Glutamatergic neuron (in vitro differentiated cells): ENCODE measurements around the gene SERTAD2. TPM values are rescaled to one million over a fixed set of nuclear protein-coding genes. Genes with fewer than 3 reads are reported as not detected.
A peak's percentile ranks its signal among the peaks of the same experiment; 100 is the strongest.

Source experiments
- DNase-seq: peaks from one replicate; pipeline ENCODE4 v3.0.0; 2022
- H3K27ac Mint-ChIP-seq: one replicate; pipeline ENCODE4 v1.8.0; 2020; ENCODE audit warnings: mild to moderate bottlenecking, mixed read lengths, inconsistent platforms; ENCODE audit not compliant: unreplicated experiment
- H3K27me3 Mint-ChIP-seq: one replicate; pipeline ENCODE4 v1.8.0; 2020; ENCODE audit warnings: mild to moderate bottlenecking, moderate library complexity, mixed read lengths, inconsistent platforms; ENCODE audit not compliant: unreplicated experiment
- H3K36me3 Mint-ChIP-seq: one replicate; pipeline ENCODE4 v1.8.0; 2020; ENCODE audit warnings: mild to moderate bottlenecking, mixed read lengths, inconsistent platforms; ENCODE audit not compliant: unreplicated experiment
- H3K4me1 Mint-ChIP-seq: one replicate; pipeline ENCODE4 v1.8.0; 2020; ENCODE audit warnings: mild to moderate bottlenecking, low read depth, mixed read lengths, inconsistent platforms; ENCODE audit not compliant: unreplicated experiment
- H3K4me3 Mint-ChIP-seq: one replicate; pipeline ENCODE4 v1.8.0; 2020; ENCODE audit warnings: mild to moderate bottlenecking, mixed read lengths, inconsistent platforms; ENCODE audit not compliant: unreplicated experiment
- H3K9me3 Mint-ChIP-seq: one replicate; pipeline ENCODE4 v1.8.0; 2020; ENCODE audit warnings: mild to moderate bottlenecking, moderate library complexity, mixed read lengths, inconsistent platforms; ENCODE audit not compliant: unreplicated experiment
- total RNA-seq: library from RNA; stranded (reverse); fragmentation: NEBNext Ultra II Directional; extraction: Animal tissue kit (Norgen Biotek cat#: 25700); gene quantifications from one replicate; pipeline ENCODE4 v1.2.1, GENCODE V29; 2021; ENCODE audit not compliant: unreplicated experiment
- TF ChIP-seq, protein P1 (sequence below): fragments of 200-600 bp; sonication (generic); IDR thresholded peaks from one replicate; pipeline ENCODE4 v1.5.0; 2021; ENCODE audit not compliant: partially characterized antibody, unreplicated experiment

Gene SERTAD2
- total RNA-seq, 1 donor from 2014 or later, result 15.7 TPM

GRCh38 chr2:64626963-64627760, 26.6 kb downstream of the SERTAD2 start:
- Mint-ChIP-seq H3K9me3 (peaks cover 12% of the 10 kb centered on the region), H3K4me3 (no peak overlapping the region), H3K27ac (peak overlapping the region; percentile 96), H3K36me3 (no peaks in the 10 kb centered on the region), H3K4me1 (peaks cover 37% of the 10 kb centered on the region), H3K27me3 (peaks cover 14% of the 10 kb centered on the region)
- DNase-seq, result peak; percentile 59
- TF ChIP-seq, protein P1, sequence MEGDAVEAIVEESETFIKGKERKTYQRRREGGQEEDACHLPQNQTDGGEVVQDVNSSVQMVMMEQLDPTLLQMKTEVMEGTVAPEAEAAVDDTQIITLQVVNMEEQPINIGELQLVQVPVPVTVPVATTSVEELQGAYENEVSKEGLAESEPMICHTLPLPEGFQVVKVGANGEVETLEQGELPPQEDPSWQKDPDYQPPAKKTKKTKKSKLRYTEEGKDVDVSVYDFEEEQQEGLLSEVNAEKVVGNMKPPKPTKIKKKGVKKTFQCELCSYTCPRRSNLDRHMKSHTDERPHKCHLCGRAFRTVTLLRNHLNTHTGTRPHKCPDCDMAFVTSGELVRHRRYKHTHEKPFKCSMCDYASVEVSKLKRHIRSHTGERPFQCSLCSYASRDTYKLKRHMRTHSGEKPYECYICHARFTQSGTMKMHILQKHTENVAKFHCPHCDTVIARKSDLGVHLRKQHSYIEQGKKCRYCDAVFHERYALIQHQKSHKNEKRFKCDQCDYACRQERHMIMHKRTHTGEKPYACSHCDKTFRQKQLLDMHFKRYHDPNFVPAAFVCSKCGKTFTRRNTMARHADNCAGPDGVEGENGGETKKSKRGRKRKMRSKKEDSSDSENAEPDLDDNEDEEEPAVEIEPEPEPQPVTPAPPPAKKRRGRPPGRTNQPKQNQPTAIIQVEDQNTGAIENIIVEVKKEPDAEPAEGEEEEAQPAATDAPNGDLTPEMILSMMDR, result no peak

DNA sequence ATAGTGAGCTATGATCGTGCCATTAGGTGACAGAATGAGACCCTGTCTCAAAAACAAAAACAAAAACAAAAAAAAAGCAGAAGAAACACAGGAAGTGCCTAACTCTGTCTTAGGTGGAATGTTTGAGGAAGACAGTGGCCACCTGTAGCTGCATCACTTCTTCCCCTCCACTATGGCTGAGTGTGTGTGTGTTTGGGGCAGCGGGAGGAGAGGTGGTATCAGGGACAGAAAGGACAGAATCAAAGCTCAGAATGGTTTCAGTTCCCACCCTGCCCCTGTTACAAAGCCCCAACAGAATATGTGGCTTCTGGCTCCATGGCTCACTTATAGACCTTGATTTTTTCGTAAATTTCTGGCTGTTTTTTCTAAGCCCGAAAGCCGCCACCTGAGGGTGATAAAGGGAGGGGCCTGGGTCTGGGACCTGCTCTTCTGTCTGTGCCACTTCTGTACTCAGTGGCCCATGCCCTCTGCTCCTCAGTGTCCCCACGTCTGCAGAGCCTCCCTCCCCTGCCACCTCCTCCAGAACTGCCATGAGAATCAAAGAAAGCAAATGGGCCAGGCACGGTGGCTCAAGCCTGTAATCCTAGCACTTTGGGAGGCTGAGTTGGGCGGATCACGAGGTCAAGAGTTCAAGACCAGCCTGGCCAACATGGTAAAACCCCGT, 27.4 kb downstream of the SERTAD2 start:
- H3K27ac Mint-ChIP-seq, result peak overlapping the region; percentile 59
- no peak for DNase-seq
- no peaks in the 10 kb centered on the region for H3K36me3 Mint-ChIP-seq
- H3K27me3 Mint-ChIP-seq, result peaks cover 14% of the 10 kb centered on the region
- no peak overlapping the region for H3K4me3 Mint-ChIP-seq
- peaks cover 8% of the 10 kb centered on the region for H3K9me3 Mint-ChIP-seq
- TF ChIP-seq, protein P1, result no peak
- peaks cover 31% of the 10 kb centered on the region for H3K4me1 Mint-ChIP-seq

DNA sequence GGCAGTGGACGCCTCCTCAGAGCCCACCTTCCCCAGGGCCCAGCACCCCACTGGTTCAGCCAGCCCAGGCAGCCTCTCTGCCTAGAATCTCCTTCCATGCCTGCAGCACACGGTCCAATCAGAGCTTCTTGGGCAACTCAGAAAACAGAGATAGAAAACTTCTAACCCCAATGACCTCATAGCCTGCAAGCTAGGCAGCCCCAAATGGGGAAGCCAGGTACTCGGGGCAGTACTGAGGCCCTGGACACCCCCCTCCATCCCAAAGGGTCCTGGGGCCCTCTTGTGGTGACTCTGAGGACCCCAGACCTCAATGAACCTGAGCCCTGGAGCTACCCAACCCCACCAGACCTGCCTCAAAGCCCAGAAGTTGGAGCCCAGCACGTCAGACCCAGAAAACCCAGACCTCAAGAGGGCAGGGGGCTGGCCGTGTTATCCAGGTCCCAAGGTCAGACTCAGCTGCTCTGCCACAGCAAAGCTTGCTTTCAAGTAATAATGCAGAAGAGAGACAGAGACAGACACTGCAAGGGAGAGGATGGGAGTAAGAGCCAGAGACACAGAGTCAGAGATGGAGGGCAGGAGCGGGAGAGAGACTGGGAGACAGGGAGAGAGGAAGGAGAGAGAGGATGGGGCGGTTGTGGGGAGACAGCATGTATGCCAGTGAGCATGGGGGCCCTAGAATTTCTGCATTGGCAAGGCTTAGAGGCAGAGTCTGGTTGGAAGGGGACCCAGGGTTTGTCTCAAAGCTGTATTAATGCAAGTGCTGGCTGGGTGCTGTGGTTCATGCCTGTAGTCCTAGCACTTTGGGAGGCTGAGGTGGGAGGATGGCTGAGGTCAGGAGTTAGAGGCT, 28.2 kb downstream of the SERTAD2 start:
- DNase-seq, result no peak
- TF ChIP-seq, protein P1, result no peak

GRCh38 chr2:64624862-64625261, 28.9 kb downstream of the SERTAD2 start:
- Mint-ChIP-seq H3K4me1 (peaks cover 23% of the 10 kb centered on the region), H3K9me3 (peaks cover 8% of the 10 kb centered on the region), H3K36me3 (no peaks in the 10 kb centered on the region), H3K4me3 (no peak overlapping the region), H3K27me3 (peaks cover 7% of the 10 kb centered on the region), H3K27ac (no peak overlapping the region)
- DNase-seq, result no peak
- TF ChIP-seq, protein P1, result no peak

More for the DNA sequence above, 28.2 kb downstream of the SERTAD2 start:
- H3K4me3 Mint-ChIP-seq, result no peak overlapping the region
- H3K9me3 Mint-ChIP-seq, result peaks cover 8% of the 10 kb centered on the region
- H3K36me3 Mint-ChIP-seq, result no peaks in the 10 kb centered on the region
- H3K27me3 Mint-ChIP-seq, result peaks cover 11% of the 10 kb centered on the region
- H3K4me1 Mint-ChIP-seq, result peaks cover 26% of the 10 kb centered on the region
- H3K27ac Mint-ChIP-seq, result peak overlapping the region; percentile 59
